ENCODE measurements around the gene NAA80. TPM values are rescaled to one million over a fixed set of nuclear protein-coding genes. Genes with fewer than 3 reads are reported as not detected.
A peak's percentile ranks its signal among the peaks of the same experiment; 100 is the strongest.
"Not testable (repeated sequence)": the region's sequence is repeated elsewhere in the genome, so short reads cannot be mapped to it uniquely, and the experiment has no call there.

Gene NAA80
- total RNA-seq, 1 donor from 2014 or later, result 5.6 TPM

DNA sequence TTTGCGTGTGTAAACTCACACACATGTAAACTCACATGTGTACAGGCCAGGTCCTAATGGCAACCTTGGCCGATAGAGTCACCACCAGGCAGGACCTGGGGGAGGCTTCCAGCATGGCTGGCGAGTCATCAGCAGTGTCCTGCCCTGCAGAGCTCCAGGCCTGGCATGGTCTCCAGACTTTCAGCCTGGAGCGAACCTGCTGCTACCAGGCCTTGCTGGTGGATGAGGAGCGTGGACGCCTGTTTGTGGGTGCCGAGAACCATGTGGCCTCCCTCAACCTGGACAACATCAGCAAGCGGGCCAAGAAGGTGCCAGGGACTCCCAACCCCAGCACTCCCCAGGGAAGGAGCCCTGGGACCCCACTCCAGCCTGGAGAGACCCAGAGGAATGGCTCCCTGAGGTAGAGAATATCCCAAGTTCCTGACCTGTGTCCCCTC lies 29.2 kb downstream of the NAA80 start:
- DNase-seq, result no peak

DNA sequence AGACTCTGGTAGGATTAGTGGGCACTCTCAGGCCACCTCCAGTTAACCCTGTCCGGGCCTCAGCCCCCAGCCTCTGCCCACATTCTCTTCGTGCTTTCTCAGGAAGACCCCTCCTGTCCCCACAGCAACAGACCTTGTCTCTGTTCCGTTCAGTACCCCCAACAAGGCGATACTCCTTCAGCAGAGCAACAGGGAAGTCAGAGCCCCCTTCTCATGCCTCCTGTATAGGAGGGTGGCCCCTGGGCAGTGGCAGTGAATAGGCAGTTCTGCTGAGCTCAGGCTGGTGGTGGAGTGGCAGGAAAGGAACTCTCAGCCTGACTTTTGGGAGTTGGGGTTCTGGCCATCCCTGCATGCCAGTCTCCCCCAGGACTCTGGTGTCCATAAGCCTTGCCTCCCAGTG lies 29.7 kb downstream of the NAA80 start:
- no peak for DNase-seq

DNA sequence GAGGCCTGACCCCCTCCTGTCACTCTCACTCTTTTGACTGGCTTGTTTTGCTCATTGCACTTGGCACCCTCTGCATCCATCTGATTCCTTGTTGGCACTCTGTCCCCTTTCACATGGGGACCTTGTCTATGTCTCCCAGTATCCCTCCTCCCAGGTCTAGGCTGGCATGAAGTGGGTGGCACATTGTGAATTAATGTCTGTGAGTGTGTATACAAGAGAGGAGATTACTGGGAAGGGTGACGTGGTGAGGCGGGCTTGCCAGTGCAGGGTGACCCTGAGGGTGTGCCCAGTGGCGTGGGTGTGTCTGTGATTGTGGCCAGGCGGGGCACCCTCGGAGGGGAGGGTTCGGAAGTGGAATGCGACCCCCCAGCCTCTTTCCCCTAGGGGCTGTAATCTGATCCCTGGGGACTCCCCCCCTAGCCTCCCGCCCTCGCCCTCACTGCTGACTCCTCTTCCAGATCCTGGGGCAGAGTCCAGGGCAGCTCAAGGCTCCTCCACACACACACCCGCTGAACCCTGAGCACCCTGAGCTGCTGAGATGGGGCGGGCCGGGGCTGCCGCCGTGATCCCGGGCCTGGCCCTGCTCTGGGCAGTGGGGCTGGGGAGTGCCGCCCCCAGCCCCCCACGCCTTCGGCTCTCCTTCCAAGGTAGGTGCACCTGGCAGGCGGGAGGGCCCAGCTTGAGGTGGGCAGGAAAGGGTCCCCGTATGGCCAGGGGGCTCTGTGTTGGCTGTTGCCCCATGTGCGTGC lies 30.3 kb downstream of the NAA80 start, which contains the start of gene SEMA3B:
TSS of gene SEMA3B (plus strand) at position 445 of the 749 bp plus-strand sequence. CDS start at position 539, 94 bp downstream.
- DNase-seq, result peak; percentile 77

DNA sequence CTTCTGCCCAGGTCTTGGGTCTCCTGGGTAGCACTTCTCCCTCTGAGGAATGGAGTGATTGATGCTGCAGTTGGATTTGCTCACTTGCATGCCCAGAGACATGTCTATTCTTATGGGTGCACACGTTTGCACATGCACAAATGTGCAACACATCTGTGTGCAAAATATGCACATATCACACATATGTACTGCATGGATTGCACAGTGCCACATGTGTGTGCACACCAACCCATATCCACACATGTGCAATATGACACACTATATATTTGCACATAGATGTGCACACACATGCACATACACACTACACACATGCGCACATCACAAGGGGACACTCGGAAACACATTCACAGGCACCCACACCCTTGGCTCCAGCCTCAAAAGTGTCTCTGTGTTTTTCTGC lies 30.9 kb downstream of the NAA80 start:
- DNase-seq, result no peak

DNA sequence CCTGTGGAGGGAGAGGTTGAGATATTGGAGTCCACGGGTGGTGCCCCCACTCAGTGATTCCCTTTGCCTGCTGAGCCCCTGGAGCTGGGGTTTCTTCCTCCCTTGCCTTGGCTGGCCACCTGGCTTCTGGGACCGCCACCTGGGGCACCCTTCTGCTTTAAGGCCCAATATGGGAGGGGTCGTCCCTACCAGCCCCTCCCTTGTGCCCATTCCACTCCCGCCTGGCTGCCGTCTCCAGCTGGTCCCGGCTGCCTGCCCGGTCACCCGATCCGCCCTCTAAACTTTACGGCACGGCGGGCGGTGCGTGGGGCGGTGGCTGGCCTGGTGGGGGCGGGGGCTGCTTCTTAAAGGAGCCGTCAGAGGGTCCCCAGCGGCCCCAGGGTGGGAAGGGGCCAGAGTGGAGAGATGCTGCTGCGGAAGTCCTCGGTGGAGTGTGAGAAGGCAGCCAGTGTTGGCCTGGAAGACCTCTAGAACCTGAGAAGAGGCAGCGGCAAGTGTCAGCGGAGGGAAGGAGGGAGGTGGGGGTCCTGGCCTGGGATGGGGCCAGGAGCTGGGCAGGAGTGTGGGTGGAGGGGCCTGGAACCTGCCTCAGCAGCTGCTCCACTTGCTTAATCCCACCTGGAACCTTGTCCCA lies 31.8 kb downstream of the NAA80 start:
- DNase-seq, result peak; percentile 92

DNA sequence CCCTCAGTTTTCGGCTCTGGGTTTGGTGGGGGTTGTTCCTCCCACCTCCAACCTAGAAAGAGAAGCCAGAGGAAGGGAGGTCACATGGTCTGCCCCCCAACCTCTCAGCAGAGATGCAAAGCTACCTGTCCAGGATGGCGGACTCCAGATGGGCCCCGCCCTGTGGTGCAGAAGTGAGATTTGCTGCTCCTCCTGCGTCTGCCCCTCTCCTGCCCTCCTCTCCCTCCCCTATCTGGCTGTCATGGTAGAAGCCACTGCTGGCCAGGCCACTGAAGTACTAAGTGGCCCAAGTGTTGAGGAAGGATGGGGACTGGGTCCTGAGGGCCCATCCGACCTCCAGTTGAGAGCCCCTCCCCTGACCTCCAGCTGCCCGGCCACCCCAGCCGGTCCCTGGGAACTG lies 32.4 kb downstream of the NAA80 start:
- DNase-seq, result no peak

DNA sequence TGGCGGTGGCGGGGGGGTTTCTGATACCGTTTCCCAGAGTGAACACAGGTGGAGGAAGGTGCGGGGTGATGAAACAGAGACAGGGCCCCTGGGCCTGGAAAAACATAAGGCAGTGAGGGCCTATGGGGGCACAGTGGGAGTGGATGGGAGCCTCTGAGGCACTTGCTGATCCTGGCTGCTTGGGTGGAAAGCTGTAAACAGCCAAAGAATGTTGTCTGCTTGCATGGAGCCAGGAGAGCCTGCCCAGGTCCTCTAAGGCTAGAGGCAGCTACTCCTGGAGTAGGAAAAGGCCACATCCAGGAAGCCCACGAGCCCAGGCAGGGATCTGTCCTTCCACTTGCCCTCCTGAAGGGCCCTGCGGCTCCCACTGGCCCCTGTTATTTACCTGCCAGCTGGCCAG lies 33.2 kb downstream of the NAA80 start:
- no peak for DNase-seq

DNA sequence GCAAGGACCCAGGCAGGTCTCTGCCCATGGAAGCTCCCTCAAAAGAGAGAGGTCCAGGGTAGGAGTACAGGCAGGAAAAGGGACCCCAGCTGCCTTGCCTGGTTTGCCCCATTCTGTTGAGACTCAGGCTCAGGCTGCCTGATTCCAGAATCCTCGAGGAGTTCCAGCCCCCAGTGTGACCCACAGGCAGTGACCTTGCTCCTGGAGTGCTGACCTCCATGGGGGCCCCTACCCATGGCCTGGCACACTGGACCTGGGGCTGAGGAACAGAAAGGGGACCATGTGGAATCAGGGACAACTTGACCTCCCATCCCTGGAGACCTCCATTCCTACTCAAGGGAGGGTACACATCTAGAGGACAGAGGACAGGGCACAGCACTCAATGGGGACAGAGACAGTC lies 33.6 kb downstream of the NAA80 start:
- no peak for DNase-seq

DNA sequence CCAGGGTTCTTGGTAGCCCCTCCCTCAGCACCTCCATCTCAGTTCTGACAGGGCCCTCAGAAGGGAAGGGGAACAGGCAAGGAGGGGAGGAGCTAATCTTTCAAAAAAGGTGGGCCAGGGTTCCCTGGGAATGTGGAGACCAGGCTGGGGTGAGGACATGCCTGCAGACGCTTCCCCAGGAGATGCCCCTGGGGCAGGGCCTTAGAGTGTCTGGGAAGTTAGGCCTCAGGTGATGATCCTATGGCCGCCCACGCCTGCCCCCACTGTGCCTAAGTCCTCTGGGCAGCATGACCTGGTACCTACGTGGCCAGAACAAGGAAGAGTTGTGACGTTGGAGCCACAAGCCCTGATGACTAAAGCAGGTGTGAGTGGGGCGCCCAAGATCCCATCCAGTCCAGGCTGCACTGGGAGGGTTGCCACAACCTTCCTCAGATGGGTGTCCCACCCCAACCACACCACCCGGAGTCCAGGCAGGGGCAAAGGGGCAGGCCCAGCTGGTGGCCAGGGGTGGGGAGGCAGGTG lies 34.2 kb downstream of the NAA80 start:
- no peak for DNase-seq

DNA sequence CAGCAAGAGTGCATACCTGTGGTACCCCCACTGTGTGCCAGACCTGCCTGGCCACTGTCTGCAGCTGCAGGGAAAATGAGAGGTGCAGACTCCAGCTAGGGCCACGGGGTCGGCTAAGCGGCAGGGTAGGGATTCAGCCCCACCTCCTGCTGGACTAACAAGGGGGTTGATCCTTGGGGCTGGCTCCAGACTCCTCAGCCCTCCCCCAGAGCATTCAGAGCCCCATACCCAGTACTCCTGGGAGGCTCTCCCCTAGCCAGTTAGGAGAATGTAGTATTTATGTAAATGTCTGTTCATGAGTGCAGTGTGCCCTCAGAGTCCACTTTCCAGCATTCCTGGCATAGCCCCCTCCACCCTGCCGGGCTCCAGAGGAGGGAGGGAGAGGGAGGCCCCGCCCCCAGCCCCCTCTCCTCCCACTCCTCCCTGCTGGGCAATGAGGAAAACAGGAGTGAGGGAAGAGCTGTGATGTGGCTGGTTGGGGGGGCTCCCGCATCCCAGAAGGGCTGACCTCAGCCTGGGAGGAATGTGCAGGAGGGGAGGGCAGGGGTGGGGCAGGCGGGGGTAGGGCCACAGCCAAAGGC lies 34.7 kb downstream of the NAA80 start:
- peak; percentile 97 for DNase-seq

DNA sequence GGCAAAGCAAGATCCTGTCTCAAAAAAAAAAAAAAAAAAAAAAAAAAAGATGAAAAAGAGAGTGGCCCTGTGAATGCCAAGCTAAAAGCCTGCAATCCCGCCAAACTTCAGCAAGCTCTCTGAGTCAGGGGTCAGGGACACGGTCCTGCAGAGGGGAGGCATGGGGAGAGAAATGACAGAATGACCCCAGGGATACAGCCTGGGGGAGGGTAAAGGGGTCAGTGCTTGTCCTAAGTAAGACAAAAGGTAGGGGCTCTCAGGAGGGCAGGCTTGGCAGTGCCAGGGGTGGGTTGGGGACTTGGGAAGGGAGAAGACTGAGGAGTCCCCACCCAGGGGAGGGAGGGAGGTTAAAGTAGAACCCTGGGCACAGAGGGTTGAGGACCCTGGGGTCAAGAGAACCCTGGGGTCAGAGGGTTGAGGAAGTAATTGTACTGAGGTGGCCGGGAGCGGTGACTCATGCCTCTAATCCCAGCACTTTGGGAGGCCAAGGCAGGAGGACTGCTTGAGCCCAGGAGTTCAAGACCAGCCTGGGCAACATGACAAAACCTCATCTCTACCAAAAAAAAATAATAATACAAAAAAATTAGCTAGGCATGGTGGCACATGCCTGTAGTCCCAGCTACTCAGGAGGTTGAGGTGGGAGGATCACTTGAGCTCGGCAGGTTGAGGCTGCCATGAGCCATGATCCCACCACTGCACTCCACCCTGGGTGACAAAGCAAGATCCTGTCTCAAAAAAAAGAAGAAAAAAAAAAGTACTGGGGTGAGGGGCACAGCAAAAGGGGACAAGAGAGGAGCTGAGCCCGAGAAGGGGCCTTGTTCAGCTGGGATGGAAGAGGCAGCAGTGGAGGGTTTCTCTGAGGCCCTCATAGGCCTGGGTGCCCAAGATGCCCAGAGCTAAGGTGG lies 35.5 kb downstream of the NAA80 start:
- no peak for DNase-seq

DNA sequence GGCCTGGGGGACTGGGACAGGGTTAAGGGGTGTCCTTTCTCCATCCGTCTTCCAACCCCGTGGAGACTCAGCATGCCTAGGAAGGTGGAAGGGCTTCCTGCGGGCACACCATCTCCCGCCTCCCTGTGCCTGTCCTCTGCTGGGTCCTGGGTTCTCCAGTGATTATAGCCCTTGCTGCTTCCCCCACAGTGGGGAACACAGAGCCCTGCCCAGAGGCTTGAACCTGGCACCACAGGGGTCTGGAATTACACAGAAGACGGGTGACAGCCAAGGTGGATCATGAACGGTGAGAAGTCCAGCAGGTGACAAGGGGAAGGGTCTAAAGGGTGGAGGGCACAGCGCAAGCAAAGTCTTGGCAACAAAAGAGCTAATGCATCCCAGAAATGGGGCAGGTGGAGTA lies 36.4 kb downstream of the NAA80 start:
- DNase-seq, result no peak

DNA sequence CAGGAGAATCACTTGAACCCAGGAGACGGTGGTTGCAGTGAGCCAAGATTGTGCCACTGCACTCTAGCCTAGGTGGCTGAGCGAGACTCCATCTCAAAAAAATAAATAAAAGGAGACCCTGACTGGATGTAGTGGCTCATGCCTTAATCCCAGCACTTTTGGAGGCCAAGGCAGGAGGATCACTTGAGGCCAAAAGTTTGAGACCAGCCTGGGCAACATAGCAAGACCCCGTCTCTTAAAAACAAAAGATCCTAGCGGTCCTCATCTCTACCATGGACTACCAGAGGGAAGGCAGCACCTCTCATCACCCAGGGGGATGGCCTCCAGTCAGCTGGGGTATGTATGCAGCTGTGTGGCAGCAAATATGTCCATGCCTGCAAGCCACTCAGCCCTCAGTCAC lies 37.0 kb downstream of the NAA80 start:
- not testable (repeated sequence) for DNase-seq

DNA sequence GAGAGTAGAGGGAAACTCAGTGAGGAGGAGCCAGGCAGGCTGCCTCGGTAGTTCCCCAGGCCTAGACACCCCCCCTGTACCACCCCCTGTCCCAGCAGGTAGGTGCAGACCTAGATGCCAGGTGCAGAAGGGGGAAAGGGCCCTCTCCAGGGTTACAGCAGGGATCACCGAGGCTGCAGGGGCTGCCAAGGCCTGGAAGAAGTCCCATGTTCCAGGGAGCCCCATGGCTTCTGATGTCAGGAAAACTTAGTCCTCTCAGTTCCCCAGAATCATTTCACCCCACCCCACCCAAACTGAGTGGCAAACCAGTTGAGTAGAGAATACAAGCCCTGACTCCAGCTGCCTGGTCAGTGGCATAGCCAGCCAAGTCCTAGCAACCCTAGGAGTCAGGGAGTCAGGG lies 37.7 kb downstream of the NAA80 start:
- peak; percentile 23 for DNase-seq

DNA sequence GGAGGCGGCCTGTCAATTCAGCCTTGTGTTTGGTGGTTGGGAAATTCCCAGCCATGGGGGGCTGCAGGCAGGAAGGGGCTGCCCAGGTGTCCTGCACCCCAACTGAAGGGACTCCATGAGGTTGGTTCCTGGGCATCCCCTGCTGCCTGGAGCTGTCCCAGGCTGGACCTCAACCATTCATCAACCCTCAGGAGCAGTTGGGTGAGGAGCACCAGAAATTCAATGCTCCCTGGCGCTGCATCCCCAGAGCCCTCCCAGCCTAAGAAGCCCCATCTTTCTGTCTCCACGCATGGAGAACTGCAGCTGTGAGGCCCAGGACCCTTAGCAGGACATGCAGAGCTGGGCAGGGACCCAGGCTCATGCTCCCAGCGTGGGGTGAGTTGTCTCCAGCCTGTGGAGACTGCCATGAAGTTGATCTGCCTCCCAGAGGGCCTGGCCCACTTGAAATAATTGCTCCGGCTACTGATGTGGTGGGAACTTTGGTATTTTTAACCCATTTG lies 38.2 kb downstream of the NAA80 start:
- DNase-seq, result no peak

DNA sequence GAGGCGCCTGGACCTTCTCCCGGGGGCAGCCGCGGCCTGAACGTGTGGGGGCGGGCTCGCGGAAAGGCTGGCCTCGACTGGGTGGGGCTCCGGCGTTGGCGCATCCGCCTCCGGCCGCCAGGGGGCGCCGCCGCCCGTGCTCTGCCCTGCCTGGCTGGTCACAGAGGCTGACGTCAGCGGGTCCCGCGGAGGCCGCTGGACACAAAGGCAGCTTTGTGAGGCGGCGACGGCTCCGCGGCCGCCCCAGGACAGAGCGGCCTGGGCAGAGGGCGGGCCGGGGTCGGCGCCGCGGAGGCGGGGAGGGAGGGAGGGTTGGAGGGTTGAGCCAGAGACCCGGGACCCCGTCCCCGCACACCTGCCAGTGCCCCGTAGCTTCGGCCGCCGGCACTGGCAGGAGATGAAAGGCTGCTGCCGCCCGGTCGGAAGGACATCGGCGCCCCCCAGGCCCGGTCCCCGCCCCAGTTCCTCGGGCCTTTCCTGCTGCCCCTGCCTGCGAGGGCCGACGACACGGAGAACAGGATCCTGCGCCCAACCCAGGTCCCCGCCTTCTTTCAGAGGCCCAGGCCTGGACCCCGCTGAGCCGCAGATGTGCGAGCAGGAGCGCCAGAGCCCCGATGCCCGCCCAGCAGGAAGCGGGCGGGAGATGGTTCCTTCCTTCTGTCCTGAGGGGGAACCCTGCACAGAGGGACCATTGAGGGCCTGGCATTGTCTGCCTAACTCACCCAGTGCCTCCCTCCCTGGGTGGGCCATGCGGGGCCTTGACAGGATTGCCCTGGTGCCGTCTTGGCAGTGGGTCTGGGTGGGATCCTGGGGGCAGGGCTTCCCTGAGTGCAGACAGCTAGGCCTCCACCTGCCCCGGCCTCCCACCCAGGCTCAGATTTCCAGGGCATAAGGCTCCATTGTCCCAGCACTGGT lies 38.9 kb downstream of the NAA80 start:
- DNase-seq, result peak; percentile 97

DNA sequence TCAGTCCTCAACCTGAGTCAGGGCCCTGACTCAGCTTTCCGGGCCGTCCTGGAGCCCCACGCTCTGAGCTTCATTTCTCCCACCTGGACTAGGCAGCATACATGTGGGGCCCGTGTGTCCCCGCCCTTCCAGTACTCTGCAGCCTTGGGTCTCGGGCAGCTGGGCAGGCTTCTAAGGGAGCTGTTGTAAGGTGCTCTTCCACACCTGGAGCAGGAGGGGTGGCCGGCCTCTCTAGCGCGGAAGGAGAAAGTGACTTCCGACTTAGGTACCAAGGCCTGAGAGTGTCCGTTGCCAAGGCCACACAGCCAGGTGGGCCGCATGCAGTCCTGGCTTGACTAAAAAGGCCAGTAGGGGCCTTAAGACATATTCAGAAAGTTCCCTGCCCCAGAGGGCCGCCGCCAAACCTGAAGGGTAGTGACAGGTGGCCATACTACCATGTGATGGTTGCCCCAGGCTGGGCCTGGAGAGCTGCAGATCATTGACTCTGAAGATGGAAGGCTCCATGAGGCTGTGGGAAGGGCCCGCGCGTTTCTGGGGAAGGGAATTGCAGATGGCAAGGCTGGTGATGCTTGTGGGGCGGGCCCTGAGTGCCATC lies 39.7 kb downstream of the NAA80 start:
- DNase-seq, result no peak

DNA sequence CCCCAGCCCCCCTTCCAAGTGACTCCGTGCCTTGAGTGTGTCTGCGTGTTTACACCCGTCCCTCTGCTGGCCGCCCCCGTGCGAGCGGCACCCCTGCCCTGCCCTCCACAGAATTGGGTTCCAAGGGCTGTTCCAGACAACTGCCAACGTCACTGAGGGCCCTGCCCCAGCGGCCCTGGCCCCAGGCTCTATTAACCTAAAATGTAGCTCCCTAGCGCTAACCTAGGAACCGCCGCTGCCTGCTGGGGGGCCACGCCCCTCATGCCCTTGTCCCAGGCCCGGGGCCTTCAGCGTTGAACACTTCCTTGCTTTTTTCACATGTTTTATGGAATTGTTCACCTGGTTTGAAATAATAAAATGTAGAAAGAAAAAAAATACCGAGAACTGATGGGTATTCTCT lies 40.2 kb downstream of the NAA80 start:
- DNase-seq, result peak; percentile 21

DNA sequence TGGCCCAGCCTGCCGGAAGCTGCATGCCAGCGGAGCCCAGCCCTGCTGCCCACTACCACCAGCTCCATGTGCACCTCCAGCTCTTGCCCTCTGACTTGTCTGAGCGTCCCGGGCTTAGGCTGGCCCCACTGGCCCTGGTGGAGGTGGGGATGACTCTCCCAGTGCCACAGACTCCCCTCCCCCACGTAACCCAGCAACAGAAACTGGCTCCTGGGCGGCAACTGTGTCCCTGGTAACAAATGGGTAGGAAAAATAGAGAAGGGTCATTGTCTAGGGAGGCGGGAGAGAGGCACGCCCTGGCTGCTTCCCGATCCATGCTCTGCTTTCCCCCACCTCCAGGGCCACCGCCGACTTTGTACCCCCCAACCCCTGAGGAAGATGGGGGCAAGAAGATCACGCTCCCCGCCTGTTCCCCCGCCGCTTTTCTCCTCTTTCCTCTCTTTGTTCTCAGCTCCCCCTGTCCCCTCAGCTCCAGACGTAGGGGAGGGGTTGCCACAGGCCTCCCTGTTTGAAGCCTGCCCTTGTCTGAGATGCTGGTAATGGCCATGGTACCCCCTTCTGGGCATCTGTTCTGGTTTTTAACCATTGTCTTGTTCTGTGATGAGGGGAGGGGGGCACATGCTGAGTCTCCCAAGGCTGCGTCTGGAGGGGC lies 41.0 kb downstream of the NAA80 start:
- peak; percentile 36 for DNase-seq
